ENCODE data around the gene LRRC26. TPM values are rescaled to one million over a fixed set of nuclear protein-coding genes. Genes with fewer than 3 reads are reported as not detected.

Gene LRRC26
- total and polyA plus RNA-seq, 2 of the 13 experiments (the other 11 are each of a cell fraction or from before 2014, with no cell fraction given) = not detected

- TF ChIP-seq BCL3 (CRISPR knock-in tag; IDR thresholded peaks at IDR 0.05) = peak; percentile 87
- TF ChIP-seq PCBP2 (optimal IDR thresholded peaks at IDR 0.05; ENCODE audit: low read depth, low read length, poor library complexity, severe bottlenecking) = no peak
- TF ChIP-seq RBAK (CRISPR knock-in tag; IDR thresholded peaks at IDR 0.05) = no peak
- peak; percentile 60; the same call in 1 of the 2 replicates for TF ChIP-seq KLF9 (CRISPR knock-in tag; IDR thresholded peaks at IDR 0.05; ENCODE audit: low read depth)
- TF ChIP-seq HOXA5 (CRISPR knock-in tag; IDR thresholded peaks at IDR 0.05) = peak; percentile 82; the same call in 1 of the 2 replicates
- TF ChIP-seq BRD4 (CRISPR knock-in tag; IDR thresholded peaks at IDR 0.05) = peak; percentile 89
- TF ChIP-seq NFYB (CRISPR knock-in tag; IDR thresholded peaks at IDR 0.05) = peak; percentile 97
- no peak for TF ChIP-seq ZNF468 (CRISPR knock-in tag; IDR thresholded peaks at IDR 0.05)
- TF ChIP-seq ZNF44 (CRISPR knock-in tag; IDR thresholded peaks at IDR 0.05) = peak; percentile 83; the same call in 1 of the 2 replicates
- TF ChIP-seq ZNF619 (CRISPR knock-in tag; IDR thresholded peaks at IDR 0.05) = no peak
- TF ChIP-seq KLF13 (CRISPR knock-in tag; IDR thresholded peaks at IDR 0.05) = no peak
- TF ChIP-seq ARID5B (CRISPR knock-in tag; IDR thresholded peaks at IDR 0.05) = peak; percentile 64
- peak; percentile 74; the same call in 1 of the 2 replicates for TF ChIP-seq HNRNPL (IDR thresholded peaks at IDR 0.05; ENCODE audit: low read depth, low read length)
- TF ChIP-seq, protein P1, sequence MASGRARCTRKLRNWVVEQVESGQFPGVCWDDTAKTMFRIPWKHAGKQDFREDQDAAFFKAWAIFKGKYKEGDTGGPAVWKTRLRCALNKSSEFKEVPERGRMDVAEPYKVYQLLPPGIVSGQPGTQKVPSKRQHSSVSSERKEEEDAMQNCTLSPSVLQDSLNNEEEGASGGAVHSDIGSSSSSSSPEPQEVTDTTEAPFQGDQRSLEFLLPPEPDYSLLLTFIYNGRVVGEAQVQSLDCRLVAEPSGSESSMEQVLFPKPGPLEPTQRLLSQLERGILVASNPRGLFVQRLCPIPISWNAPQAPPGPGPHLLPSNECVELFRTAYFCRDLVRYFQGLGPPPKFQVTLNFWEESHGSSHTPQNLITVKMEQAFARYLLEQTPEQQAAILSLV (CRISPR knock-in tag; IDR thresholded peaks at IDR 0.05; ENCODE audit: borderline replicate concordance) = no peak; the same call in none of the 2 replicates
- TF ChIP-seq, protein P2, sequence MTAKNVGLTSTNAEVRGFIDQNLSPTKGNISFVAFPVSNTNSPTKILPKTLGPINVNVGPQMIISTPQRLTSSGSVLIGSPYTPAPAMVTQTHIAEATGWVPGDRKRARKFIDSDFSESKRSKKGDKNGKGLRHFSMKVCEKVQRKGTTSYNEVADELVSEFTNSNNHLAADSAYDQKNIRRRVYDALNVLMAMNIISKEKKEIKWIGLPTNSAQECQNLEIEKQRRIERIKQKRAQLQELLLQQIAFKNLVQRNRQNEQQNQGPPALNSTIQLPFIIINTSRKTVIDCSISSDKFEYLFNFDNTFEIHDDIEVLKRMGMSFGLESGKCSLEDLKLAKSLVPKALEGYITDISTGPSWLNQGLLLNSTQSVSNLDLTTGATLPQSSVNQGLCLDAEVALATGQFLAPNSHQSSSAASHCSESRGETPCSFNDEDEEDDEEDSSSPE (CRISPR knock-in tag; IDR thresholded peaks at IDR 0.05) = peak; percentile 78
Measured at GRCh38 chr9:137200311-137201204, 30.7 kb upstream of the LRRC26 start, which contains the start of gene TPRN (continued).

All from HepG2 (cell line).